HepG2 (cell line): ENCODE data around the gene ELP5. TPM values are rescaled to one million over a fixed set of nuclear protein-coding genes. Genes with fewer than 3 reads are reported as not detected.
A peak's percentile ranks its signal among the peaks of the same experiment; 100 is the strongest.

ENCODE experiments used
- ATAC-seq: fragments of 200-7000 bp; cut with Tn5 transposase; 3 replicates; pipeline ENCODE4 v1.9.1; 2020; ENCODE audit warnings: mild to moderate bottlenecking, moderate library complexity
- BruUV-seq: library from RNA; stranded (reverse); fragments of 400-500 nt; replicated peaks from 2 replicates; lab custom pipeline; 2021; lab: Mats Ljungman, UMichigan
- CTCF ChIA-PET: fragments of 300-600 bp; formaldehyde crosslinking; extraction: SDS; loops from one replicate; lab custom pipeline; 2021; ENCODE audit warnings: low total read pairs, inconsistent platforms, low intra/inter-chr PET ratio; lab: Yijun Ruan, JAX
- POLR2A ChIA-PET: fragments of 350-600 bp; sonication (Branson Sonifier 250); formaldehyde crosslinking; loops from one replicate; lab custom pipeline; 2020; ENCODE audit warnings: antibody characterized with exemption, inconsistent platforms; lab: Yijun Ruan, JAX
- DNase-seq: peaks from one replicate; pipeline ENCODE4 v3.0.0-alpha.2; 2015; ENCODE audit warnings: low spot score
- FAIRE-seq: peaks from 3 replicates; lab custom pipeline; 2011; peaks lifted over from hg19 to GRCh38; lab: Jason Lieb, UNC
- H2AFZ ChIP-seq: one replicate; pipeline ENCODE4 v1.6.1; 2011; ENCODE audit warnings: low read length, inconsistent platforms
- H3K27ac ChIP-seq: fragments of 300-600 bp; 3 replicates; pipeline ENCODE4 v1.8.0; 2011; ENCODE audit warnings: mixed run types, mild to moderate bottlenecking, mixed read lengths, low read length, inconsistent platforms; ENCODE audit not compliant: insufficient read depth; ENCODE audit errors: extremely low read length
- H3K27me3 ChIP-seq, 2 experiments: fragments of 200-600 bp in 1 of 2; 2 replicates in 1 of 2; 3 replicates in 1 of 2; pipeline versions ENCODE4 v1.6.0 to v1.8.0; 2011; ENCODE audit warnings: low read length in 2 of 2, mild to moderate bottlenecking in 2 of 2, moderate library complexity in 2 of 2, inconsistent platforms in 1 of 2; ENCODE audit not compliant: insufficient read depth in 2 of 2, control insufficient read depth in 1 of 2
- H3K36me3 ChIP-seq, 2 experiments: fragments of 200-600 bp in 1 of 2; replicated peaks in 1 of 2; 2 replicates in 1 of 2; 3 replicates in 1 of 2; pipeline versions ENCODE4 v1.5.1 to v1.8.0; 2011; ENCODE audit warnings: low read length in 2 of 2, inconsistent platforms in 1 of 2; ENCODE audit not compliant: insufficient read depth in 2 of 2, control insufficient read depth in 1 of 2
- H3K4me1 ChIP-seq: 2 replicates; pipeline ENCODE4 v1.5.1; 2012; ENCODE audit warnings: low read length, inconsistent platforms; ENCODE audit not compliant: insufficient read depth
- H3K4me2 ChIP-seq: 2 replicates; pipeline ENCODE4 v1.6.0; 2011; ENCODE audit warnings: low read depth, low read length, inconsistent platforms
- H3K4me3 ChIP-seq, 3 experiments: fragments of 200-600 bp in 1 of 3; sonication (generic), shearing (Covaris generic) in 1 of 3; replicated peaks in 1 of 3; 2 replicates each; pipeline ENCODE4 v1.5.1; 2011 to 2016; ENCODE audit warnings: low read length in 3 of 3, inconsistent platforms in 2 of 3, low read depth in 2 of 3, mild to moderate bottlenecking in 2 of 3, control low read depth in 1 of 3, mixed read lengths in 1 of 3; ENCODE audit not compliant: insufficient read depth in 1 of 3
- H3K79me2 ChIP-seq: one replicate; pipeline ENCODE4 v1.6.1; 2011; ENCODE audit warnings: low read length, inconsistent platforms; ENCODE audit not compliant: insufficient read depth
- H3K9ac ChIP-seq: 2 replicates; pipeline ENCODE4 v1.6.0; 2011; ENCODE audit warnings: mild to moderate bottlenecking, low read depth, low read length, inconsistent platforms; ENCODE audit not compliant: insufficient read depth
- H3K9me3 ChIP-seq: 2 replicates; pipeline ENCODE4 v1.5.1; 2012; ENCODE audit warnings: mild to moderate bottlenecking, low read length
- H4K20me1 ChIP-seq: 2 replicates; pipeline ENCODE4 v1.6.0; 2011; ENCODE audit warnings: inconsistent platforms, mild to moderate bottlenecking, low read length, moderate library complexity; ENCODE audit not compliant: insufficient read depth
- MATR3 ChIP-seq: sonication (generic); formaldehyde crosslinking; IDR thresholded peaks from 2 replicates; pipeline ENCODE4 v1.4.0; 2020; ENCODE audit warnings: missing genetic modification reagents
- TCF7 ChIP-seq: sonication (generic); IDR thresholded peaks from 2 replicates; pipeline ENCODE4 v1.6.1; 2016; ENCODE audit warnings: antibody characterized with exemption, low read depth
- ZBTB38 ChIP-seq: sonication (generic); formaldehyde crosslinking; IDR thresholded peaks from 2 replicates; pipeline ENCODE4 v1.5.1; 2020; ENCODE audit warnings: mild to moderate bottlenecking, missing genetic modification reagents
- ZNF768 ChIP-seq: sonication (generic); formaldehyde crosslinking; IDR thresholded peaks from 2 replicates; pipeline ENCODE4 v1.4.0; 2020; ENCODE audit warnings: missing genetic modification reagents
- WGBS: methylation state at CpG from one replicate; pipeline ENCODE4 v1.1.6; 2017; ENCODE audit warnings: low lambda C conversion rate; 5-methylcytosine and 5-hydroxymethylcytosine counted together
- in situ Hi-C: cut with HindIII; loops from 2 replicates; pipeline ENCODE4 v1.10.0; 2017; ENCODE audit warnings: low pct_unique_long_range_greater_than_20kb; ENCODE audit not compliant: extremely low pct_ligation_motif_present
- intact Hi-C: fragments of 100-400 bp; cut with micrococcal nuclease; formaldehyde crosslinking; loops from one replicate; pipeline ENCODE4 v1.10.0; 2022; ENCODE audit not compliant: unreplicated experiment
- polyA plus RNA-seq, 8 experiments: library from polyadenylated mRNA; depleted of rRNA in 3 of 8; stranded (reverse) in 7 of 8; unstranded in 1 of 8; fragments of >200 nt; fragmentation: Illumina TruSeq in 4 of 8; extraction: Trizol in 4 of 8; gene quantifications; 2 replicates each; pipeline versions ENCODE4 v1.2.1 to v1.2.3, GENCODE V29; 2011 to 2016; ENCODE audit warnings: low read depth in 4 of 8, missing spikeins in 1 of 8, mixed read lengths in 1 of 8; ENCODE audit not compliant: insufficient read depth in 1 of 8
- total RNA-seq, 5 experiments: library from RNA; depleted of rRNA; stranded (reverse); fragments of >200 nt; fragmentation: Illumina TruSeq; extraction: Trizol; gene quantifications; 2 replicates each; pipeline ENCODE4 v1.2.3, GENCODE V29; 2016; ENCODE audit warnings: low read depth in 1 of 5
- TF ChIP-seq, protein P1 (sequence below): sonication (generic); formaldehyde crosslinking; IDR thresholded peaks from 2 replicates; pipeline ENCODE4 v1.5.1; 2020; ENCODE audit warnings: mild to moderate bottlenecking, missing genetic modification reagents, moderate library complexity

The ELP5 gene
- total and polyA plus RNA-seq, 2 of the 13 experiments (the other 11 are each of a cell fraction or from before 2014, with no cell fraction given): 67.6 to 69.8 TPM

DNA sequence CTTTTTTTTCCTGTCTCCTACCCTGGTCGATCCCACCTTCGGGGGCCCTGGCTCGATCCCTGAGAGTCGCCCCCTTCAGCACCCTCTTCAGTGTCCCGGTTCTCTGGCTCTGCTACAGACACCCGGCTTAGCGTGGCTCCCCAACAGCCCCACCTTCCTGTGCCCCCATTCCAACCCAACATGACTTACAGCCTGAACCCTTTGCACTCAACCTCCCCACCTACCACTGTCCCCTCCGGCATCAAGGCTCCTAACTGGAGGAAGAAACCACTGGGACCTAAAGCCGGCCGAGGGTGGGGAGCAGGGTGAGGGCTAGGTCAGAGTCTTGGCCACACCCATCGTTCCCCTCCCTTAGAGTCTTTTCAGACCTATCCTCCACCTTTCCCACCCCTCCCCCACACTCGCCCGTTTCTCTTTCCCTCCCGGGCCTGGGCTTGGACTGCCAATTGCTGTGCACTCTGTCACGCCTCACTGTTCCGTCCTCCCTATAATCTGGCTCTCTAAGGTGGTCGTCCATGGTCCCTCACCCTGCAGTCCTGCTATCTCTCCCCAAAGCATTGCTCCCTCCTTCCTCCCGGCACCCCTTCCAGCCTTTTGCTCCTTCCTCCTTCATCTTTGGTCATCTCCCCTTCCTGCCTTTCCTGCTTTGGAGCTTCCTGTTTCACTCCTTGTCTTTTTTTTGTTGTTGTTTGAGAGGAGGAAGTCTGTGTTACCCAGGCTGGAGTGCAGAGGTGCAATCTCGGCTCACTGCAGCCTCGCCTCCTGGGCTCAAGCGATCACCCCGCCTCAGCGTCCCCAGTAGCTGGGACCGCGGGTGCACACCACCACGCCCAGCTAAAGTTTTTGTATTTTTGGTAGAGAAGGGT, 11.2 kb downstream of the ELP5 start:
- in situ Hi-C loops: no loop called here
- no peak overlapping the region for H3K4me2 ChIP-seq
- no peak overlapping the region for H2AFZ ChIP-seq
- BruUV-seq: no TSS peak
- no peak overlapping the region for H3K4me3 ChIP-seq
- no peak for DNase-seq
- no peaks in the 10 kb centered on the region for H4K20me1 ChIP-seq
- ATAC-seq: no peak
- peaks cover 63% of the 10 kb centered on the region for H3K4me1 ChIP-seq
- H3K9ac ChIP-seq: no peak overlapping the region
- H3K36me3 ChIP-seq: no peaks in the 10 kb centered on the region
- H3K27me3 ChIP-seq: no peaks in the 10 kb centered on the region
- H3K27ac ChIP-seq: no peak overlapping the region
- intact Hi-C loops: no loop called here
- H3K9me3 ChIP-seq: no peaks in the 10 kb centered on the region
- CTCF ChIA-PET: no interaction called here
- FAIRE-seq: no peak
- TF ChIP-seq ZNF768 (CRISPR knock-in tag): peak; percentile 35; the same call in 1 of the 2 replicates
- TF ChIP-seq MATR3: no peak
- TF ChIP-seq, protein P1, sequence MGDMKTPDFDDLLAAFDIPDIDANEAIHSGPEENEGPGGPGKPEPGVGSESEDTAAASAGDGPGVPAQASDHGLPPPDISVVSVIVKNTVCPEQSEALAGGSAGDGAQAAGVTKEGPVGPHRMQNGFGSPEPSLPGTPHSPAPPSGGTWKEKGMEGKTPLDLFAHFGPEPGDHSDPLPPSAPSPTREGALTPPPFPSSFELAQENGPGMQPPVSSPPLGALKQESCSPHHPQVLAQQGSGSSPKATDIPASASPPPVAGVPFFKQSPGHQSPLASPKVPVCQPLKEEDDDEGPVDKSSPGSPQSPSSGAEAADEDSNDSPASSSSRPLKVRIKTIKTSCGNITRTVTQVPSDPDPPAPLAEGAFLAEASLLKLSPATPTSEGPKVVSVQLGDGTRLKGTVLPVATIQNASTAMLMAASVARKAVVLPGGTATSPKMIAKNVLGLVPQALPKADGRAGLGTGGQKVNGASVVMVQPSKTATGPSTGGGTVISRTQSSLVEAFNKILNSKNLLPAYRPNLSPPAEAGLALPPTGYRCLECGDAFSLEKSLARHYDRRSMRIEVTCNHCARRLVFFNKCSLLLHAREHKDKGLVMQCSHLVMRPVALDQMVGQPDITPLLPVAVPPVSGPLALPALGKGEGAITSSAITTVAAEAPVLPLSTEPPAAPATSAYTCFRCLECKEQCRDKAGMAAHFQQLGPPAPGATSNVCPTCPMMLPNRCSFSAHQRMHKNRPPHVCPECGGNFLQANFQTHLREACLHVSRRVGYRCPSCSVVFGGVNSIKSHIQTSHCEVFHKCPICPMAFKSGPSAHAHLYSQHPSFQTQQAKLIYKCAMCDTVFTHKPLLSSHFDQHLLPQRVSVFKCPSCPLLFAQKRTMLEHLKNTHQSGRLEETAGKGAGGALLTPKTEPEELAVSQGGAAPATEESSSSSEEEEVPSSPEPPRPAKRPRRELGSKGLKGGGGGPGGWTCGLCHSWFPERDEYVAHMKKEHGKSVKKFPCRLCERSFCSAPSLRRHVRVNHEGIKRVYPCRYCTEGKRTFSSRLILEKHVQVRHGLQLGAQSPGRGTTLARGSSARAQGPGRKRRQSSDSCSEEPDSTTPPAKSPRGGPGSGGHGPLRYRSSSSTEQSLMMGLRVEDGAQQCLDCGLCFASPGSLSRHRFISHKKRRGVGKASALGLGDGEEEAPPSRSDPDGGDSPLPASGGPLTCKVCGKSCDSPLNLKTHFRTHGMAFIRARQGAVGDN (CRISPR knock-in tag): 0 out of 2 replicates have a peak, but pooled peaks have one; percentile 4
- no peak for TF ChIP-seq TCF7
- TF ChIP-seq ZBTB38 (CRISPR knock-in tag): peak; percentile 30; the same call in 1 of the 2 replicates
- no peaks in the 10 kb centered on the region for H3K79me2 ChIP-seq
- WGBS: 87% methylated on average over 26 of the region's 26 CpGs
- POLR2A ChIA-PET: interaction anchor here (0.8 to 3.2 kb wide), 4 partner anchors 9 to 29 kb away, joined by 3 to 18 read pairs (median 10); partner anchors contain the start of genes CTDNEP1, DVL2, ELP5 and SLC2A4
